ENCODE results near the gene VAC14.
"Not testable (repeated sequence)": the region's sequence is repeated elsewhere in the genome, so short reads cannot be mapped to it uniquely, and the experiment has no call there.

The VAC14 gene

DNA sequence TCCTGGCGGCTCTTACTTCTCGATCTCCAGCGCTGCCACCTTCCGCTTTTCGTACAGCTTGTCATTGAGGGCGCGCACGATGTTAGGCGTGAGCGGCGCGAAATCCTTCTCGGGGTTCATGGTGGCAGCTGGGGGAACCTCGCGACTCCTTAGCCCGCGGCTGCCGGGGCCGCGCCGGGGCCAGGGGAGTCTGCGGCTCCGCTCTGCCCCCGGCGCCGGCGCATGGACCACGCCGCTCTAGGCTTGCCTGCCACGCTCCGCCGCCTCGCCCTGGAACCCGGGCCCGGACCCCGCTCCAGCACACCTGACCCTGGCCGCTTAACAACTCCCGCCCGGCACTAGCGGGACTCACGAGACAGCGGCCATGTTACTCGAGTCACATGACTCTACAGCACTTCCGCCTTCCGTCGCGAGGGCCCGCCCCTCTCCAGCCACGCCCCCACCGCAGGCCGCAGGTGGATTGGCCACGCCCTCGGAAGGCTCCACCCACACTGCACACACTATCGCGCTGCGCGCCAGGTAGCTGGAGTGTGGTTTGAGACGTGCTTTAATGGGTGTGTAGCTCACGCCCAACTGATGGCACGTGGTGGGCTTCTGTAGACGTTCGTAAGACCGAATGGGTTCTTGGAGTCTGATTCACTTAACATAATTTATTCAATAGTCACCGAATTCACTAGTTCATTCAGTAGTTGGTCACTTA lies at the start of gene VAC14:
VAC14 (minus strand) TSS at position 378 of the 700 bp plus-strand sequence; CDS start at position 120, 258 bp downstream.
- Histone ChIP-seq H3K36me3 (ENCODE audit: control insufficient read depth, insufficient read depth, low read length, severe bottlenecking) (no peaks in the 10 kb centered on the region), H3K9me3 (ENCODE audit: control insufficient read depth, low read length) (peaks cover 5% of the 10 kb centered on the region), H3K27me3 (replicated peaks; ENCODE audit: control insufficient read depth, insufficient read depth, low read length) (no peaks in the 10 kb centered on the region), H3K4me1 (ENCODE audit: control insufficient read depth, insufficient read depth, low read length) (peaks cover 11% of the 10 kb centered on the region), H3K4me3 (ENCODE audit: low read length) (peak within 1 kb of the TSS; percentile 98), H3K9ac (ENCODE audit: low read length) (peak within 1 kb of the TSS; percentile 94)
- peak; percentile 94 for DNase-seq (ENCODE audit: low read depth)

DNA sequence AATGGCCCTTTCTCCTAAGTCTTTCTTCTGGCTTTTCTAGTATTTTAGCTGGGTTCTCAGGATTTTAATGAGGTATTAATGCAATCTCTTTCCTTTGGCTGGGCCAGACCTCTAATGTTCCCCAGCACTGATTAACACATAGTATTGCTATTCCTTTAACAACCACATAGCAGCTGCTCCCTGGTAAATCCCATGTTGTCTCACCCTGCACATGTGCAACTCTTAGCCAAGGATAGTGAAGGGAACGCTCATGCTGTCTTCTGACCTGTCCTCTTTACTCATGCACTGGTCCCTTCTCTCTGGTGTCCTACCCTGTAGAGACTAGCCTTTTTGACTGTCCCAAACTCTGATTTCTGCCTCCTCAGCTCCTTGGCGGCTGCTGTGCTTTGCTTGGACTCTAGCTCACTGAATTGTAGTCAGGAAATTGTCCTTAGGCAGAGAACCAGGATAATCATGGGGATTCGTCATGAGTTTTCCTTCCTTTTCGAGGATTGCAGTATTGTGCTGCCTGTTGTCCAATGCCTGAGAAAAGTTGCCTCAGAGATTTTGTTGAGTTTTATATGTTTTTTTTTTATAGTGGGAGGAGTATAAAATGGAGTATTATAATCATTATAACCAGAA lies 22.6 kb upstream of the VAC14 start:
- H3K9ac ChIP-seq (ENCODE audit: low read length); H3K4me3 ChIP-seq (ENCODE audit: low read length); DNase-seq (ENCODE audit: low read depth); H3K4me1 ChIP-seq (ENCODE audit: control insufficient read depth, insufficient read depth, low read length); H3K36me3 ChIP-seq (ENCODE audit: control insufficient read depth, insufficient read depth, low read length, severe bottlenecking); H3K9me3 ChIP-seq (ENCODE audit: control insufficient read depth, low read length); H3K27me3 ChIP-seq (replicated peaks; ENCODE audit: control insufficient read depth, insufficient read depth, low read length): not testable (repeated sequence)

- H3K9me3 ChIP-seq (ENCODE audit: control insufficient read depth, low read length); H3K4me1 ChIP-seq (ENCODE audit: control insufficient read depth, insufficient read depth, low read length); DNase-seq (ENCODE audit: low read depth); H3K27me3 ChIP-seq (replicated peaks; ENCODE audit: control insufficient read depth, insufficient read depth, low read length); H3K9ac ChIP-seq (ENCODE audit: low read length); H3K4me3 ChIP-seq (ENCODE audit: low read length); H3K36me3 ChIP-seq (ENCODE audit: control insufficient read depth, insufficient read depth, low read length, severe bottlenecking): not testable (repeated sequence)
These were observed 21.8 kb upstream of the VAC14 start for GRCh38 chr16:70822734-70823133.

DNA sequence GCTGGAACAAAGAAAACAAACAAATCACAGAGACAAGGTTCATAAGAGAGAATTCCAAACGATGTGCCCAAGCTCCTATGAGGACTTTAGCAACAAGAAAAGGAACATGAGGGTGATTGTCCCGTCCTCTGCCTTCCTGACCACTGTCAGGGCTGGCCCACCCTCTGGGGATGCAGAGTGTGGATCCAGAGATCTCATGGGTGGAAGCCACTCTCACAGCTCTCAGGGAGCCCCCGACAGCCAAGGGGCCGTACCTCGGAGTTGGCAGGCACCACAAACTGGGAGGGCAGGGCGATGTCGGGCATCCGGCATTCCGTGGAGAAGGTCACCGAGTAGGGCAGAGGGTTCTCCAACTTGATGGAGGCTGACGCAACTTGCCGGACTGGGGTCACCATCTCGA lies 17.1 kb upstream of the VAC14 start:
- H3K9ac ChIP-seq (ENCODE audit: low read length); DNase-seq (ENCODE audit: low read depth); H3K9me3 ChIP-seq (ENCODE audit: control insufficient read depth, low read length); H3K4me1 ChIP-seq (ENCODE audit: control insufficient read depth, insufficient read depth, low read length); H3K27me3 ChIP-seq (replicated peaks; ENCODE audit: control insufficient read depth, insufficient read depth, low read length); H3K4me3 ChIP-seq (ENCODE audit: low read length); H3K36me3 ChIP-seq (ENCODE audit: control insufficient read depth, insufficient read depth, low read length, severe bottlenecking): not testable (repeated sequence)

GRCh38 chr16:70809392-70810060 lies 8.6 kb upstream of the VAC14 start:
- no peaks in the 10 kb centered on the region for H3K4me1 ChIP-seq (ENCODE audit: control insufficient read depth, insufficient read depth, low read length)
- DNase-seq (ENCODE audit: low read depth), result no peak
- H3K9ac ChIP-seq (ENCODE audit: low read length), result no peak overlapping the region
- H3K9me3 ChIP-seq (ENCODE audit: control insufficient read depth, low read length), result no peaks in the 10 kb centered on the region
- peaks cover 20% of the 10 kb centered on the region for H3K27me3 ChIP-seq (replicated peaks; ENCODE audit: control insufficient read depth, insufficient read depth, low read length)
- H3K4me3 ChIP-seq (ENCODE audit: low read length), result no peak overlapping the region
- H3K36me3 ChIP-seq (ENCODE audit: control insufficient read depth, insufficient read depth, low read length, severe bottlenecking), result no peaks in the 10 kb centered on the region

DNA sequence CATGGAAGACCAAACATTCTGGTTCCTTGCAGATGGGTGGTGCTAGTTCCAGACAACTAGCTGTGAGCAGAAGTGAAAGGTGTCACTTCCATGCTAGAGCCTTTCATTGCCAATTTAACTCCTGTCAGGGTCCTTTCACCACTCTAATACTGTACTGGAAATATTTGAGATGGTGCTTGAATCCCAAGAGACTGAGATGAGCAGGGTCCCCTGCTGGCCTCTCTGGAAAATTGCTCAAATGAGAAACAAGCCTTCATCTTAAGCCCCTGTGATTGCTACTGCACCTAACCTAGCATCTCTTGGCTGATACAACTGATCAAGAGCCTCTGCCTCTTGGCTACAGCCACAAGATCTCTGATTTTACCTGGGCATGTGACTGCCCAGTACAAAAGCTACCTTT lies 7.4 kb upstream of the VAC14 start:
- no peak overlapping the region for H3K4me3 ChIP-seq (ENCODE audit: low read length)
- no peaks in the 10 kb centered on the region for H3K36me3 ChIP-seq (ENCODE audit: control insufficient read depth, insufficient read depth, low read length, severe bottlenecking)
- H3K9me3 ChIP-seq (ENCODE audit: control insufficient read depth, low read length), result peaks cover 5% of the 10 kb centered on the region
- H3K27me3 ChIP-seq (replicated peaks; ENCODE audit: control insufficient read depth, insufficient read depth, low read length), result peaks cover 20% of the 10 kb centered on the region
- no peaks in the 10 kb centered on the region for H3K4me1 ChIP-seq (ENCODE audit: control insufficient read depth, insufficient read depth, low read length)
- H3K9ac ChIP-seq (ENCODE audit: low read length), result no peak overlapping the region
- DNase-seq (ENCODE audit: low read depth), result no peak

- Histone ChIP-seq H3K36me3 (ENCODE audit: control insufficient read depth, insufficient read depth, low read length, severe bottlenecking) (no peaks in the 10 kb centered on the region), H3K9me3 (ENCODE audit: control insufficient read depth, low read length) (peaks cover 5% of the 10 kb centered on the region), H3K27me3 (replicated peaks; ENCODE audit: control insufficient read depth, insufficient read depth, low read length) (peaks cover 20% of the 10 kb centered on the region), H3K4me1 (ENCODE audit: control insufficient read depth, insufficient read depth, low read length) (peaks cover 4% of the 10 kb centered on the region), H3K4me3 (ENCODE audit: low read length) (no peak overlapping the region), H3K9ac (ENCODE audit: low read length) (no peak overlapping the region)
- DNase-seq (ENCODE audit: low read depth), result peak; percentile 18
These were observed 4.8 kb upstream of the VAC14 start for GRCh38 chr16:70805787-70806186.

DNA sequence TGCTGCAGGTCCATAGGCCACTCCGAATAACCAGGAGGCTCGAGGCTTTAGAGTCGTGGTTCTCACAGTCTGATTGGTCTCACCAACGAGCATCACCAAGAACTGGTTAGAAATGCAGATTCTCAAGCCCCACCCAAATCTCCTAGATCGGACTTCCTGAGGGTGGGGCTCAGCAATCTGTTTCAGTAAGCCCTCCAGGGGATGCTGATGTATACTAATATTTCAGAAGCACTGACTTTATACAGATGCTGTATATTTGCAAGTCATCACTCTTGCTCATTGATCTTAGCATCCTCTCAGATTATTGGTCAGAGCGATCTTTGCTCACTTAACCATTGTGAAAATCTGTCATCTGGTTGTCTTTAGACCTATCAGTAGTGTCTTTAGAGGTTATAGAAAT lies 4.4 kb upstream of the VAC14 start:
- Histone ChIP-seq H3K9ac (ENCODE audit: low read length) (no peak overlapping the region), H3K4me1 (ENCODE audit: control insufficient read depth, insufficient read depth, low read length) (peaks cover 5% of the 10 kb centered on the region), H3K27me3 (replicated peaks; ENCODE audit: control insufficient read depth, insufficient read depth, low read length) (peaks cover 20% of the 10 kb centered on the region), H3K4me3 (ENCODE audit: low read length) (no peak overlapping the region), H3K9me3 (ENCODE audit: control insufficient read depth, low read length) (peaks cover 5% of the 10 kb centered on the region), H3K36me3 (ENCODE audit: control insufficient read depth, insufficient read depth, low read length, severe bottlenecking) (no peaks in the 10 kb centered on the region)
- DNase-seq (ENCODE audit: low read depth), result no peak

DNA sequence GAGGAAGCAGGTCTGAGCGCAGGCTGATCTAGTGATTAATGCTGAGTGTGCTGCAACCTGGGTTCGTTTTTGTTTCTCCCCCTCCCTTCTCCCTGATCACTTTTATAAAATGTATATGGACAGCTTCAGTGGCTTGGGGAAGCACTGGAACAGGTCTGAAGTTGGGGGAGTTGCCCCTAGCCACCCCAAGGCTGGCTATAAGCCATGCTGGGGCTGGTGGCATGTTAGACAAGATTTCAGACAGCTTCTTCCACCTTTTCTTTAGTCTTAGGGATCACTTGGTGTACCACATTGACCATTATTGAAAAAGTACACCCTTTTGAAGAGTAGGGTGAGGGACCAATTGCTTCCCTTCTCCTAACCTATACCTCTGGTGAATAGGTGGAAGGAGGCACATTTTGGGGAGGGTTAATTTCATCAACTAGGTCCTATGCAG lies 3.8 kb upstream of the VAC14 start:
- Histone ChIP-seq H3K27me3 (replicated peaks; ENCODE audit: control insufficient read depth, insufficient read depth, low read length) (peaks cover 14% of the 10 kb centered on the region), H3K36me3 (ENCODE audit: control insufficient read depth, insufficient read depth, low read length, severe bottlenecking) (no peaks in the 10 kb centered on the region)
- DNase-seq (ENCODE audit: low read depth), result no peak

DNA sequence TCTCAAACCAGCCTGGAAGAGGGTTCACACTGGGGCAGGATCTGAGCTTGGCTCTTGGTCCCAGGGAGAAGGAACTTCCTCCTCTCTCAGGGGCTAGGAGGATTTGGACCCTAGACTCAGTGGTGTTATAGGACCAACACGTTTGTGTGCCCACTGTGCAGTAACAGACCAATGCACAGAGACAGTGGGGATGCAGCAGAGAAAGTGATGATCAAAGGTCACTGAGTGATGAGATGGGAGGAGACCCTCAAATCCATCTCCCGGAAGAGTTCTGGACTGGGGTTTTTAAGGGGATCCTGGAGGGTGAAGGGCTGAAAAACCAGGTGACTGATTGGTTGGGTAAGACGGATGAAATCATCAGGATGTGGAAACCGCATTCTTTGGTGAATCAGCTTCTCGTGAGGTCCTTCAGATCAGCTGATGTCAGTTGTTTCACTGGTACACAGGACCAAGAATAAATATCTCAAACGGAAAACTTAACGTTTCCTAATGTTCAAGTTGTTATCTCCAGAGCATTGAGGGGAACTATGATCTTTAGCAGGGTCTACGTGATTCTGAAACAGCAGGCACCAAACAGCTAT lies 3.3 kb upstream of the VAC14 start:
- Histone ChIP-seq H3K9ac (ENCODE audit: low read length) (no peak overlapping the region), H3K9me3 (ENCODE audit: control insufficient read depth, low read length) (peaks cover 5% of the 10 kb centered on the region), H3K4me3 (ENCODE audit: low read length) (no peak overlapping the region), H3K36me3 (ENCODE audit: control insufficient read depth, insufficient read depth, low read length, severe bottlenecking) (no peaks in the 10 kb centered on the region), H3K27me3 (replicated peaks; ENCODE audit: control insufficient read depth, insufficient read depth, low read length) (peaks cover 10% of the 10 kb centered on the region), H3K4me1 (ENCODE audit: control insufficient read depth, insufficient read depth, low read length) (peaks cover 11% of the 10 kb centered on the region)
- peak; percentile 18 for DNase-seq (ENCODE audit: low read depth)

More for the DNA sequence above, 3.8 kb upstream of the VAC14 start:
- Histone ChIP-seq H3K9ac (ENCODE audit: low read length) (no peak overlapping the region), H3K9me3 (ENCODE audit: control insufficient read depth, low read length) (peaks cover 5% of the 10 kb centered on the region), H3K4me3 (ENCODE audit: low read length) (no peak overlapping the region), H3K4me1 (ENCODE audit: control insufficient read depth, insufficient read depth, low read length) (peaks cover 11% of the 10 kb centered on the region)

GRCh38 chr16:70803319-70803718 lies 2.4 kb upstream of the VAC14 start:
- Histone ChIP-seq H3K9me3 (ENCODE audit: control insufficient read depth, low read length) (peaks cover 5% of the 10 kb centered on the region), H3K4me3 (ENCODE audit: low read length) (no peak overlapping the region), H3K9ac (ENCODE audit: low read length) (no peak overlapping the region), H3K27me3 (replicated peaks; ENCODE audit: control insufficient read depth, insufficient read depth, low read length) (peaks cover 2% of the 10 kb centered on the region), H3K36me3 (ENCODE audit: control insufficient read depth, insufficient read depth, low read length, severe bottlenecking) (no peaks in the 10 kb centered on the region), H3K4me1 (ENCODE audit: control insufficient read depth, insufficient read depth, low read length) (peaks cover 11% of the 10 kb centered on the region)
- DNase-seq (ENCODE audit: low read depth), result peak; percentile 3
